HepG2 (cell line): ENCODE data around the gene ZNF37A. TPM values are rescaled to one million over a fixed set of nuclear protein-coding genes. Genes with fewer than 3 reads are reported as not detected.
A peak's percentile ranks its signal among the peaks of the same experiment; 100 is the strongest.

Experiments
- ATAC-seq: fragments of 200-7000 bp; cut with Tn5 transposase; 3 replicates; pipeline ENCODE4 v1.9.1; 2020; ENCODE audit warnings: mild to moderate bottlenecking, moderate library complexity
- BruUV-seq: library from RNA; stranded (reverse); fragments of 400-500 nt; replicated peaks from 2 replicates; lab custom pipeline; 2021; lab: Mats Ljungman, UMichigan
- CTCF ChIA-PET: fragments of 300-600 bp; formaldehyde crosslinking; extraction: SDS; loops from one replicate; lab custom pipeline; 2021; ENCODE audit warnings: low total read pairs, inconsistent platforms, low intra/inter-chr PET ratio; lab: Yijun Ruan, JAX
- POLR2A ChIA-PET: fragments of 350-600 bp; sonication (Branson Sonifier 250); formaldehyde crosslinking; loops from one replicate; lab custom pipeline; 2020; ENCODE audit warnings: antibody characterized with exemption, inconsistent platforms; lab: Yijun Ruan, JAX
- DNase-seq: peaks from one replicate; pipeline ENCODE4 v3.0.0-alpha.2; 2015; ENCODE audit warnings: low spot score
- FAIRE-seq: peaks from 3 replicates; lab custom pipeline; 2011; peaks lifted over from hg19 to GRCh38; lab: Jason Lieb, UNC
- H2AFZ ChIP-seq: one replicate; pipeline ENCODE4 v1.6.1; 2011; ENCODE audit warnings: low read length, inconsistent platforms
- H3K27ac ChIP-seq: fragments of 300-600 bp; 3 replicates; pipeline ENCODE4 v1.8.0; 2011; ENCODE audit warnings: mixed run types, mild to moderate bottlenecking, mixed read lengths, low read length, inconsistent platforms; ENCODE audit not compliant: insufficient read depth; ENCODE audit errors: extremely low read length
- H3K27me3 ChIP-seq, 2 experiments: fragments of 200-600 bp in 1 of 2; 2 replicates in 1 of 2; 3 replicates in 1 of 2; pipeline versions ENCODE4 v1.6.0 to v1.8.0; 2011; ENCODE audit warnings: low read length in 2 of 2, mild to moderate bottlenecking in 2 of 2, moderate library complexity in 2 of 2, inconsistent platforms in 1 of 2; ENCODE audit not compliant: insufficient read depth in 2 of 2, control insufficient read depth in 1 of 2
- H3K36me3 ChIP-seq, 2 experiments: fragments of 200-600 bp in 1 of 2; replicated peaks in 1 of 2; 2 replicates in 1 of 2; 3 replicates in 1 of 2; pipeline versions ENCODE4 v1.5.1 to v1.8.0; 2011; ENCODE audit warnings: low read length in 2 of 2, inconsistent platforms in 1 of 2; ENCODE audit not compliant: insufficient read depth in 2 of 2, control insufficient read depth in 1 of 2
- H3K4me1 ChIP-seq: 2 replicates; pipeline ENCODE4 v1.5.1; 2012; ENCODE audit warnings: low read length, inconsistent platforms; ENCODE audit not compliant: insufficient read depth
- H3K4me2 ChIP-seq: 2 replicates; pipeline ENCODE4 v1.6.0; 2011; ENCODE audit warnings: low read depth, low read length, inconsistent platforms
- H3K4me3 ChIP-seq, 3 experiments: fragments of 200-600 bp in 1 of 3; sonication (generic), shearing (Covaris generic) in 1 of 3; replicated peaks in 1 of 3; 2 replicates each; pipeline ENCODE4 v1.5.1; 2011 to 2016; ENCODE audit warnings: low read length in 3 of 3, inconsistent platforms in 2 of 3, low read depth in 2 of 3, mild to moderate bottlenecking in 2 of 3, control low read depth in 1 of 3, mixed read lengths in 1 of 3; ENCODE audit not compliant: insufficient read depth in 1 of 3
- H3K79me2 ChIP-seq: one replicate; pipeline ENCODE4 v1.6.1; 2011; ENCODE audit warnings: low read length, inconsistent platforms; ENCODE audit not compliant: insufficient read depth
- H3K9ac ChIP-seq: 2 replicates; pipeline ENCODE4 v1.6.0; 2011; ENCODE audit warnings: mild to moderate bottlenecking, low read depth, low read length, inconsistent platforms; ENCODE audit not compliant: insufficient read depth
- H3K9me3 ChIP-seq: 2 replicates; pipeline ENCODE4 v1.5.1; 2012; ENCODE audit warnings: mild to moderate bottlenecking, low read length
- H4K20me1 ChIP-seq: 2 replicates; pipeline ENCODE4 v1.6.0; 2011; ENCODE audit warnings: inconsistent platforms, mild to moderate bottlenecking, low read length, moderate library complexity; ENCODE audit not compliant: insufficient read depth
- NR0B2 ChIP-seq: sonication (generic); formaldehyde crosslinking; IDR thresholded peaks from 2 replicates; pipeline ENCODE4 v1.4.0; 2020; ENCODE audit warnings: mild to moderate bottlenecking, missing genetic modification reagents
- RAD51 ChIP-seq: fragments of 450-650 bp; IDR thresholded peaks from 2 replicates; pipeline ENCODE4 v1.6.1; 2016; ENCODE audit warnings: borderline replicate concordance
- WGBS: methylation state at CpG from one replicate; pipeline ENCODE4 v1.1.6; 2017; ENCODE audit warnings: low lambda C conversion rate; 5-methylcytosine and 5-hydroxymethylcytosine counted together
- in situ Hi-C: cut with HindIII; loops from 2 replicates; pipeline ENCODE4 v1.10.0; 2017; ENCODE audit warnings: low pct_unique_long_range_greater_than_20kb; ENCODE audit not compliant: extremely low pct_ligation_motif_present
- intact Hi-C: fragments of 100-400 bp; cut with micrococcal nuclease; formaldehyde crosslinking; loops from one replicate; pipeline ENCODE4 v1.10.0; 2022; ENCODE audit not compliant: unreplicated experiment
- polyA plus RNA-seq, 8 experiments: library from polyadenylated mRNA; depleted of rRNA in 3 of 8; stranded (reverse) in 7 of 8; unstranded in 1 of 8; fragments of >200 nt; fragmentation: Illumina TruSeq in 4 of 8; extraction: Trizol in 4 of 8; gene quantifications; 2 replicates each; pipeline versions ENCODE4 v1.2.1 to v1.2.3, GENCODE V29; 2011 to 2016; ENCODE audit warnings: low read depth in 4 of 8, missing spikeins in 1 of 8, mixed read lengths in 1 of 8; ENCODE audit not compliant: insufficient read depth in 1 of 8
- small RNA-seq, 3 experiments: library from RNA; depleted of rRNA; stranded (forward); fragments of <200 nt; gene quantifications; one replicate each; pipeline ENCODE3, GENCODE V24; 2012; ENCODE audit warnings: low read depth in 2 of 3, low replicate concordance in 1 of 3; ENCODE audit not compliant: insufficient read length in 3 of 3, insufficient read depth in 2 of 3
- total RNA-seq, 5 experiments: library from RNA; depleted of rRNA; stranded (reverse); fragments of >200 nt; fragmentation: Illumina TruSeq; extraction: Trizol; gene quantifications; 2 replicates each; pipeline ENCODE4 v1.2.3, GENCODE V29; 2016; ENCODE audit warnings: low read depth in 1 of 5

Gene ZNF37A
- total and polyA plus RNA-seq, 2 of the 13 experiments (the other 11 are each of a cell fraction or from before 2014, with no cell fraction given): 8.0 to 12.6 TPM

- CTCF ChIA-PET: no interaction called here
Measured at GRCh38 chr10:38184477-38184876, 90.3 kb downstream of the ZNF37A start.

More at GRCh38 chr10:38184477-38184876, 90.3 kb downstream of the ZNF37A start:
- H3K9me3 ChIP-seq: no peaks in the 10 kb centered on the region
- intact Hi-C loops: no loop called here
- H3K79me2 ChIP-seq: no peaks in the 10 kb centered on the region
- H3K27me3 ChIP-seq: no peaks in the 10 kb centered on the region
- no peak for DNase-seq
- no peaks in the 10 kb centered on the region for H3K36me3 ChIP-seq
- H3K9ac ChIP-seq: no peak overlapping the region
- FAIRE-seq: no peak
- H3K27ac ChIP-seq: no peak overlapping the region
- BruUV-seq: no TSS peak
- no peak overlapping the region for H3K4me2 ChIP-seq
- no peak overlapping the region for H2AFZ ChIP-seq
- TF ChIP-seq NR0B2 (CRISPR knock-in tag) (no peak), RAD51 (peak; percentile 70; the same call in 1 of the 2 replicates)
- H3K4me1 ChIP-seq: no peaks in the 10 kb centered on the region
- in situ Hi-C loops: no loop called here
- POLR2A ChIA-PET: no interaction called here
- no peak for ATAC-seq
- WGBS: 0% methylated on average over 1 of the region's 1 CpG
- no peak overlapping the region for H3K4me3 ChIP-seq
- no peaks in the 10 kb centered on the region for H4K20me1 ChIP-seq

Small RNAs within 50 kb of the gene (small RNA-seq; reads per million reads assigned to genes)
- 0 reads per million in 3 experiments for gene AL117339.2
- gene AL161931.1: 0 reads per million in 3 experiments
- gene FXYD6P2: 0 reads per million in 3 experiments

Other genes starting within 250 kb of the ZNF37A start
- gene ZNF248, start 236.7 kb upstream of the ZNF37A start, total RNA-seq (2016; rRNA removed; fragmentation: Illumina TruSeq; extraction: Trizol): 12.5 and 12.8 TPM in 2 replicates
- gene ZNF248, start 236.7 kb upstream of the ZNF37A start, polyA plus RNA-seq (2011; rRNA removed): 11.9 and 13.3 TPM in 2 replicates
- 1.4 and 1.6 TPM in 2 replicates for gene ZNF25, start 117.7 kb upstream of the ZNF37A start, total RNA-seq (2016; rRNA removed; fragmentation: Illumina TruSeq; extraction: Trizol)
- 1.5 and 1.6 TPM in 2 replicates for gene ZNF25, start 117.7 kb upstream of the ZNF37A start, polyA plus RNA-seq (2011; rRNA removed)
- 22.5 and 35.5 TPM in 2 replicates for gene ZNF33A, start 83.7 kb upstream of the ZNF37A start, total RNA-seq (2016; rRNA removed; fragmentation: Illumina TruSeq; extraction: Trizol)
- 11.1 and 13.1 TPM in 2 replicates for gene ZNF33A, start 83.7 kb upstream of the ZNF37A start, polyA plus RNA-seq (2011; rRNA removed)